Measurements from ENCODE around the gene CDHR5. TPM values are rescaled to one million over a fixed set of nuclear protein-coding genes. Genes with fewer than 3 reads are reported as not detected.

CDHR5 gene
- total and polyA plus RNA-seq, 2 of the 4 experiments (the other 2 are of a cell fraction) = not detected

DNA sequence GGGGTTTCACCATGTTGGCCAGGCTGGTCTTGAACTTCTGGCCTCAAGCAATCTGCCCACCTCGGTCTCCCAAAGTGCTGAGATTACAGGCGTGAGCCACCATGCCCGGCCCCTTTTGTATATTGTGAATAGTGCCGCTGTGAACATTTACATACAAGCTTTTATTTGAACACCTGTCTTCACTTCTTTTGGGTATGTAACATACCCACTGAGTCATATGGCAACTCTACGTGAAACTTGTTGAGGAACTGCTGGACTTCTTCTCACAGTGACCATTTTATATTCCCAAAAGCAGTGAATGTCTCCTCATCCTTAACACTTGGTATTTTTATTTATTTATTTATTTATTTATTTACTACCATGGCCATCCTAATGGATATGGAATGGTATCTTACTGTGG lies 6.1 kb upstream of the CDHR5 start:
- H2AK9ac ChIP-seq (replicated peaks; ENCODE audit: low read depth, low read length, poor library complexity) = no peak overlapping the region
- H3K14ac ChIP-seq (replicated peaks; ENCODE audit: low read depth, low read length) = no peak overlapping the region
- DNase-seq = no peak
- no peak overlapping the region for H2BK20ac ChIP-seq (ENCODE audit: low read depth, low read length)
- H4K8ac ChIP-seq (ENCODE audit: low read depth in 2 of 2, low read length in 2 of 2) = no peak overlapping the region
- H2BK15ac ChIP-seq (ENCODE audit: low read depth, low read length) = no peak overlapping the region
- ChIA-PET CTCF (no interaction called here), POLR2A (ENCODE audit: unreplicated experiment) (no interaction called here)
- H3K9me1 ChIP-seq (ENCODE audit: insufficient read depth, low read length) = peaks cover 5% of the 10 kb centered on the region; the same call in 1 of the 2 replicates
- H3K27me3 ChIP-seq (ENCODE audit: control insufficient read depth, insufficient read depth, low read length) = peaks cover 2% of the 10 kb centered on the region; the same call in 1 of the 2 replicates
- H3K79me1 ChIP-seq (ENCODE audit: low read depth in 1 of 2, low read length in 2 of 2) = no peaks in the 10 kb centered on the region
- no peak overlapping the region for H3K9ac ChIP-seq (ENCODE audit: low read depth, low read length)
- H2AFZ ChIP-seq (replicated peaks; ENCODE audit: low read length, poor library complexity) = no peak overlapping the region
- no peak overlapping the region for H3K56ac ChIP-seq (ENCODE audit: extremely low read depth, insufficient read depth, low read length)
- peaks cover 13% of the 10 kb centered on the region for H4K20me1 ChIP-seq (ENCODE audit: insufficient read depth, low read length)
- H3K4me3 ChIP-seq (ENCODE audit: insufficient read depth, low read depth, low read length) = no peak overlapping the region
- BruUV-seq (replicated peaks) = no TSS peak
- H3K4me1 ChIP-seq (ENCODE audit: control insufficient read depth, insufficient read depth, low read length) = peaks cover 4% of the 10 kb centered on the region; the same call in 1 of the 2 replicates
- H4K91ac ChIP-seq (ENCODE audit: insufficient read depth, low read depth, low read length) = no peak overlapping the region
- H3K27ac ChIP-seq (ENCODE audit: insufficient read depth, low read length) = no peak overlapping the region
- TF ChIP-seq NFE2L2 (IDR thresholded peaks at IDR 0.05; ENCODE audit: low read depth, low read length) (no peak), RFX5 (IDR thresholded peaks at IDR 0.05; ENCODE audit: low read depth, low read length) (no peak), RCOR1 (IDR thresholded peaks at IDR 0.05; ENCODE audit: insufficient replicate concordance, low read length) (no peak), SMC3 (IDR thresholded peaks at IDR 0.05; ENCODE audit: low read depth, low read length) (no peak), CHD1 (IDR thresholded peaks at IDR 0.05; ENCODE audit: low read depth, low read length) (no peak), BHLHE40 (IDR thresholded peaks at IDR 0.05; ENCODE audit: low read depth, low read length) (no peak), MXI1 (IDR thresholded peaks at IDR 0.05; ENCODE audit: borderline replicate concordance, low read depth, low read length) (no peak), POLR2A (IDR thresholded peaks at IDR 0.05; ENCODE audit: low read depth, low read length) (no peak)
- TF ChIP-seq, protein P1, sequence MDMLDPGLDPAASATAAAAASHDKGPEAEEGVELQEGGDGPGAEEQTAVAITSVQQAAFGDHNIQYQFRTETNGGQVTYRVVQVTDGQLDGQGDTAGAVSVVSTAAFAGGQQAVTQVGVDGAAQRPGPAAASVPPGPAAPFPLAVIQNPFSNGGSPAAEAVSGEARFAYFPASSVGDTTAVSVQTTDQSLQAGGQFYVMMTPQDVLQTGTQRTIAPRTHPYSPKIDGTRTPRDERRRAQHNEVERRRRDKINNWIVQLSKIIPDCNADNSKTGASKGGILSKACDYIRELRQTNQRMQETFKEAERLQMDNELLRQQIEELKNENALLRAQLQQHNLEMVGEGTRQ (IDR thresholded peaks at IDR 0.05; ENCODE audit: low read depth, low read length) = no peak
- TF ChIP-seq, protein P2, sequence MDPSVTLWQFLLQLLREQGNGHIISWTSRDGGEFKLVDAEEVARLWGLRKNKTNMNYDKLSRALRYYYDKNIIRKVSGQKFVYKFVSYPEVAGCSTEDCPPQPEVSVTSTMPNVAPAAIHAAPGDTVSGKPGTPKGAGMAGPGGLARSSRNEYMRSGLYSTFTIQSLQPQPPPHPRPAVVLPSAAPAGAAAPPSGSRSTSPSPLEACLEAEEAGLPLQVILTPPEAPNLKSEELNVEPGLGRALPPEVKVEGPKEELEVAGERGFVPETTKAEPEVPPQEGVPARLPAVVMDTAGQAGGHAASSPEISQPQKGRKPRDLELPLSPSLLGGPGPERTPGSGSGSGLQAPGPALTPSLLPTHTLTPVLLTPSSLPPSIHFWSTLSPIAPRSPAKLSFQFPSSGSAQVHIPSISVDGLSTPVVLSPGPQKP (IDR thresholded peaks at IDR 0.05; ENCODE audit: borderline replicate concordance, low read depth, low read length) = no peak
- no peak overlapping the region for H2BK5ac ChIP-seq (ENCODE audit: low read depth, low read length, poor library complexity, severe bottlenecking)
- dilution Hi-C loops (cut with HindIII; ENCODE audit: low sequenced_read_pairs, unreplicated experiment) = no loop called here
- H3K23ac ChIP-seq (ENCODE audit: low read depth, low read length) = no peak overlapping the region
- H3K9me3 ChIP-seq (ENCODE audit: control insufficient read depth, insufficient read depth, low read length) = no peaks in the 10 kb centered on the region
- no peak overlapping the region for H3K4me2 ChIP-seq (ENCODE audit: low read depth, low read length)
- H4K5ac ChIP-seq (ENCODE audit: low read depth, low read length) = no peak overlapping the region
- in situ Hi-C loops (cut with MboI; ENCODE audit: low sequenced_read_pairs) = no loop called here
- H3K36me3 ChIP-seq (ENCODE audit: control insufficient read depth, insufficient read depth, low read length) = no peaks in the 10 kb centered on the region; the same call in none of the 2 replicates
- no peak overlapping the region for H3K4ac ChIP-seq (ENCODE audit: low read depth, low read length)
- no peak overlapping the region for H2AK5ac ChIP-seq (ENCODE audit: low read depth, low read length)
- H3K18ac ChIP-seq (ENCODE audit: low read depth, low read length) = no peak overlapping the region
- no peak overlapping the region for H2BK120ac ChIP-seq (ENCODE audit: low read depth, low read length)
- intact Hi-C loops (cut with micrococcal nuclease) = no loop called here
- ATAC-seq (ENCODE audit: low read depth) = no peak
- 100% methylated on average over 1 of the region's 5 CpGs; no CpG with 5 or more reads in 1 of the 2 experiments for WGBS, 2 experiments (ENCODE audit: extremely low coverage in 2 of 2, insufficient read length in 1 of 2)

All from IMR-90 (cell line).